K562 (cell line): ENCODE measurements around the gene PHACTR3. TPM values are rescaled to one million over a fixed set of nuclear protein-coding genes. Genes with fewer than 3 reads are reported as not detected.

Experiments used
- ATAC-seq: fragments of 200-7000 bp; cut with Tn5 transposase; 3 replicates; pipeline ENCODE4 v1.9.1; 2020; ENCODE audit warnings: moderate library complexity
- BruUV-seq: library from RNA; stranded (reverse); fragments of 400-500 nt; replicated peaks from 2 replicates; lab custom pipeline; 2021; lab: Mats Ljungman, UMichigan
- CTCF ChIA-PET: fragments of 300-600 bp; formaldehyde crosslinking; extraction: SDS; loops from one replicate; lab custom pipeline; 2021; ENCODE audit warnings: low intra/inter-chr PET ratio; lab: Yijun Ruan, JAX
- POLR2A ChIA-PET: fragments of 300-600, 350-650 bp; sonication (Branson Sonifier 250); formaldehyde crosslinking; extraction: SDS; loops from one replicate; lab custom pipeline; 2021; ENCODE audit warnings: antibody characterized with exemption, inconsistent platforms; lab: Yijun Ruan, JAX
- DNase-seq, 4 experiments: peaks; one replicate each; pipeline versions ENCODE4 v3.0.0 to v3.0.0-alpha.2; 2011 to 2018; ENCODE audit warnings: low spot score in 3 of 4, mixed read lengths in 3 of 4; ENCODE audit errors: extremely low read depth in 1 of 4
- FAIRE-seq: peaks from 2 replicates; lab custom pipeline; 2011; peaks lifted over from hg19 to GRCh38; lab: Jason Lieb, UNC
- H2AFZ ChIP-seq: 2 replicates; pipeline ENCODE4 v1.6.0; 2011; ENCODE audit warnings: low read depth, low read length, control low read depth, inconsistent platforms
- H3K27ac ChIP-seq: fragments of 200-600 bp; 3 replicates; pipeline ENCODE4 v1.8.0; 2011; ENCODE audit warnings: low read depth, mild to moderate bottlenecking, control low read depth, inconsistent platforms, low read length, moderate library complexity, mixed read lengths; ENCODE audit errors: extremely low read depth
- H3K27me3 ChIP-seq, 2 experiments: fragments of 300-600 bp in 1 of 2; 2 replicates in 1 of 2; 3 replicates in 1 of 2; pipeline versions ENCODE4 v1.6.0 to v1.8.0; 2011; ENCODE audit warnings: inconsistent platforms in 2 of 2, low read length in 2 of 2, mild to moderate bottlenecking in 1 of 2, mixed read lengths in 1 of 2, moderate library complexity in 1 of 2; ENCODE audit not compliant: control insufficient read depth in 2 of 2, insufficient read depth in 2 of 2
- H3K36me3 ChIP-seq: fragments of 300-600 bp; 3 replicates; pipeline ENCODE4 v1.8.0; 2011; ENCODE audit warnings: mild to moderate bottlenecking, low read length, inconsistent platforms; ENCODE audit not compliant: control insufficient read depth, insufficient read depth
- H3K4me1 ChIP-seq, 2 experiments: fragments of 200-600 bp in 1 of 2; replicated peaks in 1 of 2; 2 replicates in 1 of 2; 3 replicates in 1 of 2; pipeline versions ENCODE4 v1.5.1 to v1.8.0; 2011; ENCODE audit warnings: inconsistent platforms in 2 of 2, low read length in 2 of 2, mild to moderate bottlenecking in 1 of 2, mixed read lengths in 1 of 2, moderate library complexity in 1 of 2; ENCODE audit not compliant: control insufficient read depth in 2 of 2, insufficient read depth in 2 of 2
- H3K4me2 ChIP-seq: 2 replicates; pipeline ENCODE4 v1.6.1; 2011; ENCODE audit warnings: low read length, control low read depth, inconsistent platforms, mixed read lengths; ENCODE audit not compliant: insufficient read depth
- H3K4me3 ChIP-seq: fragments of 200-600 bp; sonication (generic), shearing (Covaris generic); 2 replicates; pipeline ENCODE4 v1.5.1; 2016; ENCODE audit warnings: control low read depth, inconsistent platforms
- H3K79me2 ChIP-seq: fragments of 200-600 bp; 3 replicates; pipeline ENCODE4 v1.8.0; 2011; ENCODE audit warnings: low read length, inconsistent platforms; ENCODE audit not compliant: control insufficient read depth, insufficient read depth
- H3K9ac ChIP-seq, 2 experiments: 2 replicates each; pipeline versions ENCODE4 v1.6.0 to v1.6.1; 2011; ENCODE audit warnings: low read depth in 2 of 2, low read length in 2 of 2, control low read depth in 1 of 2, inconsistent platforms in 1 of 2, mild to moderate bottlenecking in 1 of 2, mixed read lengths in 1 of 2; ENCODE audit not compliant: insufficient read depth in 1 of 2
- H3K9me1 ChIP-seq: one replicate; pipeline ENCODE4 v1.6.0; 2011; ENCODE audit warnings: inconsistent platforms, mild to moderate bottlenecking, low read length, moderate library complexity; ENCODE audit not compliant: control insufficient read depth, insufficient read depth
- H3K9me3 ChIP-seq: replicated peaks from 2 replicates; pipeline ENCODE4 v1.5.1; 2011; ENCODE audit warnings: low read depth, low read length, inconsistent platforms; ENCODE audit not compliant: control insufficient read depth, insufficient read depth
- H4K20me1 ChIP-seq: replicated peaks from 2 replicates; pipeline ENCODE4 v1.6.1; 2011; ENCODE audit warnings: low read length, inconsistent platforms, mixed read lengths; ENCODE audit not compliant: control insufficient read depth, insufficient read depth
- ARHGAP35 ChIP-seq: fragments of 450-650 bp; IDR thresholded peaks from 2 replicates; pipeline ENCODE4 v1.6.1; 2018; ENCODE audit not compliant: partially characterized antibody
- ARID1B ChIP-seq: fragments of 450-650 bp; IDR thresholded peaks from 2 replicates; pipeline ENCODE4 v1.6.1; 2016; ENCODE audit warnings: antibody characterized with exemption, mild to moderate bottlenecking, inconsistent platforms
- LCOR ChIP-seq: sonication (generic); formaldehyde crosslinking; IDR thresholded peaks from 2 replicates; pipeline ENCODE4 v1.8.0; 2022; ENCODE audit warnings: mild to moderate bottlenecking, missing genetic modification reagents
- RNF2 ChIP-seq: sonication (generic); IDR thresholded peaks from 2 replicates; pipeline ENCODE4 v1.6.1; 2016
- ZFP36 ChIP-seq: fragments of 150-350 bp; IDR thresholded peaks from 2 replicates; pipeline ENCODE4 v1.6.1; 2018; ENCODE audit warnings: low read length, low read depth; ENCODE audit not compliant: partially characterized antibody
- WGBS: fragments of 100-300 bp; shearing (Covaris generic); methylation state at CpG from one replicate; pipeline ENCODE4 v1.1.6; 2016; ENCODE audit warnings: low coverage, mixed read lengths; ENCODE audit not compliant: insufficient coverage; ENCODE audit errors: missing lambda C conversion rate; 5-methylcytosine and 5-hydroxymethylcytosine counted together
- in situ Hi-C: fragments of 300-500 bp; cut with MboI; formaldehyde crosslinking; loops from 4 replicates; pipeline ENCODE4 v1.15.0; 2018; ENCODE audit warnings: inconsistent platforms, mixed read lengths
- intact Hi-C: fragments of 100-400 bp; cut with micrococcal nuclease; formaldehyde crosslinking; loops from 2 replicates; pipeline ENCODE4 v1.14.2; 2022
- polyA plus RNA-seq, 8 experiments: library from polyadenylated mRNA; depleted of rRNA in 4 of 8; stranded (reverse) in 5 of 8; unstranded in 3 of 8; fragments of >200 nt; fragmentation: Nextera tagmentation in 2 of 8; fragmentation: Illumina TruSeq in 1 of 8; extraction: Ambion mirVana in 2 of 8; extraction: Trizol in 1 of 8; gene quantifications; 2 replicates each; pipeline versions ENCODE4 v1.2.1 to v1.2.3, GENCODE V29; 2011 to 2014; ENCODE audit warnings: inconsistent platforms in 1 of 8, missing spikeins in 1 of 8
- total RNA-seq, 7 experiments: library from RNA; depleted of rRNA in 6 of 7; stranded (reverse); fragments of >200 nt in 6 of 7; fragmentation: Illumina TruSeq in 2 of 7; extraction: Trizol in 2 of 7; gene quantifications; 2 replicates each; pipeline versions ENCODE4 v1.2.1 to v1.2.3, GENCODE V29; 2011 to 2021; ENCODE audit warnings: low replicate concordance in 1 of 7

PHACTR3 gene
- total and polyA plus RNA-seq, 9 of the 15 experiments (the other 6 are each of a cell fraction or from before 2014, with no cell fraction given): not detected

- CTCF ChIA-PET: no interaction called here
- no TSS peak for BruUV-seq
- no peak overlapping the region for H2AFZ ChIP-seq
- intact Hi-C loops: no loop called here
- H3K9me3 ChIP-seq: no peaks in the 10 kb centered on the region
- no peaks in the 10 kb centered on the region for H3K36me3 ChIP-seq
- TF ChIP-seq ZFP36: peak; percentile 59
- no peak for TF ChIP-seq ARID1B
- peak; percentile 58 for TF ChIP-seq ARHGAP35
- TF ChIP-seq RNF2: no peak
- TF ChIP-seq LCOR (CRISPR knock-in tag): no peak
- TF ChIP-seq, all 486 proteins: peak for 2
- H3K4me1 ChIP-seq: no peaks in the 10 kb centered on the region
- under 1% methylated on average over 12 of the region's 12 CpGs for WGBS
- H3K27me3 ChIP-seq: peaks cover 0 to 1% of the 10 kb centered on the region in 2 experiments; a peak in 3 of 5 replicates
- no peak overlapping the region for H3K4me2 ChIP-seq
- ATAC-seq (no peak), DNase-seq (no peak), FAIRE-seq (no peak)
- H3K9me1 ChIP-seq: no peaks in the 10 kb centered on the region
- POLR2A ChIA-PET: interaction anchor here (0.6 kb wide), 1 partner anchor 10 kb away, joined by 3 read pairs; no protein-coding TSS in a partner anchor
- H3K9ac ChIP-seq: no peak overlapping the region
- H3K4me3 ChIP-seq: no peak overlapping the region
- H3K27ac ChIP-seq: no peak overlapping the region
- in situ Hi-C loops: loop anchor here (10.0 kb wide), 1 partner anchor 1955 kb away; no protein-coding TSS in a partner anchor
- H3K79me2 ChIP-seq: no peaks in the 10 kb centered on the region
- no peaks in the 10 kb centered on the region for H4K20me1 ChIP-seq
Measured at GRCh38 chr20:59829786-59830664, 225.7 kb downstream of the PHACTR3 start.
